ENCODE results near the gene NELL1.

GRCh38 chr11:20844630-20845029, 175.2 kb downstream of the NELL1 start:
- TF ChIP-seq CTCF (conservative IDR thresholded peaks at IDR 0.05 in 1 of 2, IDR thresholded peaks at IDR 0.05 in 1 of 2; ENCODE audit: low read depth in 1 of 2, low read length in 2 of 2) (no peak), EZH2 (IDR thresholded peaks at IDR 0.05; ENCODE audit: low read length, missing control alignments) (no peak)
